GM19438 (cell line): Measurements from ENCODE around the gene KCNK15.

Experiments used
- ATAC-seq: cut with Tn5 transposase; IDR thresholded peaks from one replicate; pipeline ENCODE4 v1.9.1; 2021; ENCODE audit warnings: low read depth; ENCODE audit not compliant: unreplicated experiment

The KCNK15 gene

GRCh38 chr20:44714701-44715498 is 30.8 kb upstream of the KCNK15 start, which contains the start of gene CCN5:
Gene CCN5, plus strand, starts transcription at chr20:44715369. Its CDS starts 22 bp downstream, at chr20:44715391.
- no peak for ATAC-seq

GRCh38 chr20:44715499-44716308 is 30.0 kb upstream of the KCNK15 start:
- no peak for ATAC-seq

- ATAC-seq, result no peak
Measured at GRCh38 chr20:44716309-44717106, 29.2 kb upstream of the KCNK15 start.

- ATAC-seq, result no peak
Measured at GRCh38 chr20:44717986-44718385, 27.7 kb upstream of the KCNK15 start.

- ATAC-seq, result no peak
Measured at GRCh38 chr20:44719841-44720240, 25.8 kb upstream of the KCNK15 start.

DNA sequence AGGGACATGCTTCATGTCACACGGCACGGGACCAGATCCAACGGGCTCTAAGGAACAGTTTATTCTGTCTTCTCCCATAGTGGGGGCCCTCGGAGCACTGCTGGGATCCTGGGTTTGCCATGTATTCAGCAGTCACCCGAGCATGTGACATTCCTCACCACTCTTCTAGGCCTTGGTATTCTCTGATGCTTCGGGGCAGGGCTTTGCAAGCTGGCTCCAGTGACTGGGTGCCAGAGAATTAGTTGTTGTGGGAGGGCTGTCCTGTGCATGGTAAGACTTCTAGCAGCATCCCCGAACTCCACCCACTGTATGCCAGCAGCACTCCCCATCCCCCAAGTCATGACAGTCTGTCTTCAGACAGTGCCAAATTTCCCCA is 25.1 kb upstream of the KCNK15 start:
- ATAC-seq, result no peak

DNA sequence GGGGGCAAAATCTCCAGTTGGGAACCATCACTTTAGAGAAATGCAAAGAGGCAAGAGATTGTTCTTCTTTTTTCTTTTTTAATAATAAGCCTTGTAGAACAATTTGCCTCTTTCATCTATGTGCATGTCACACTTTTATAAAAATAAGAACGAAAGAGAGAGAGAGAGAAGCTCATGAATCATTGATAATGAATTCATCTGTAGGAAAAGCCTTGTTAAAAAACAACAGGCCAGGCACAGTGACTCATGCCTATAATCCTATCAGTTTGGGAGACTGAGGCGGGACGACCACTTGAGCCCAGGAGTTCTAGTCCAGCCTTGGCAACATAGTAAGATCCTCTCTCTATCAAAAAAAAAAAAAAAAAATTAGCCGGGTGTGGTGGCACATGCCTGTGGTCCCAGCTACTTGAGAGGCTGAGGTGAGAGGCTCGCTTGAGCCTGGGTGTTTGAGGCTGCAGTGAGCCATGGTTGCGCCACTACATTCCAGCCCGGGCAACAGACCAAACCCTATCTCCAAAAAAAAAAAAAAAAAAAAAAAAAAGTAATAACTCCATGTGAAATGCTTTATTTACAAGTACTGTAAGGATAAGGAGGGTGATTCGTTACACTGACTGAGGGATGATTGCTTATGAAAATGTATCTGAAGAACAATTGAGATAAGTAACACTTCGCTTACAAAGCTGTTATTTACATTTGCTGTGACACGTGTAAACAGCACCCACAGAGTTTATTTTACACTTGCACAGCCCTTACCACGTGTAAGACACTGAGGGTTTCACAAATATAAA is 24.5 kb upstream of the KCNK15 start:
- no peak for ATAC-seq

- ATAC-seq, result no peak
Measured at GRCh38 chr20:44721785-44722054, 23.9 kb upstream of the KCNK15 start.

- ATAC-seq, result no peak
Measured at GRCh38 chr20:44722990-44723389, 22.7 kb upstream of the KCNK15 start.

GRCh38 chr20:44723391-44723790 is 22.3 kb upstream of the KCNK15 start:
- no peak for ATAC-seq

- ATAC-seq, result no peak
Measured at GRCh38 chr20:44723798-44724362, 21.8 kb upstream of the KCNK15 start.

DNA sequence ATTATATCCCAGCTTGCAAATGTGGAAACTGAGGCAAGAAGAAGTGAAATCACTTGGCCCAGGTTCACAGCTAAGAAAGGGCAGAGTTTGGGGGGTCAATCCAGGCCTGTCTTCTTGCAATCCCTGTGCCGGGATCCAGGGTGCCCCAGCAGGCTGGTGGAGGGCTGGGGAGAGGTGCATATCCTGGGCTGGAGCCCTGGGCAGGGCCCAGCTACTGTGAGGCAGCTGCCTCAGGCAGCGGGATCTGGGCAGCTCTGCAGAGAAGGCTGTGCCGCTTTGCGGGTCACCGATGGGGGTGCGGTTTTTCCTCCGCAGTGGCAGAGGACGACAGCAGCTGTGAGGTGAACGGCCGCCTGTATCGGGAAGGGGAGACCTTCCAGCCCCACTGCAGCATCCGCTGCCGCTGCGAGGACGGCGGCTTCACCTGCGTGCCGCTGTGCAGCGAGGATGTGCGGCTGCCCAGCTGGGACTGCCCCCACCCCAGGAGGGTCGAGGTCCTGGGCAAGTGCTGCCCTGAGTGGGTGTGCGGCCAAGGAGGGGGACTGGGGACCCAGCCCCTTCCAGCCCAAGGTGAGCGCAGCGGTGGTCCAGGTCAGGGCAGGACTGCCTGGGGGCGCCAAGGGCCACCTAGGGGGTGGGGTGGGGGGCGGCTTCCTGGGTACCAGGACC is 21.1 kb upstream of the KCNK15 start:
- no peak for ATAC-seq

GRCh38 chr20:44725837-44726236 is 19.8 kb upstream of the KCNK15 start:
- no peak for ATAC-seq

DNA sequence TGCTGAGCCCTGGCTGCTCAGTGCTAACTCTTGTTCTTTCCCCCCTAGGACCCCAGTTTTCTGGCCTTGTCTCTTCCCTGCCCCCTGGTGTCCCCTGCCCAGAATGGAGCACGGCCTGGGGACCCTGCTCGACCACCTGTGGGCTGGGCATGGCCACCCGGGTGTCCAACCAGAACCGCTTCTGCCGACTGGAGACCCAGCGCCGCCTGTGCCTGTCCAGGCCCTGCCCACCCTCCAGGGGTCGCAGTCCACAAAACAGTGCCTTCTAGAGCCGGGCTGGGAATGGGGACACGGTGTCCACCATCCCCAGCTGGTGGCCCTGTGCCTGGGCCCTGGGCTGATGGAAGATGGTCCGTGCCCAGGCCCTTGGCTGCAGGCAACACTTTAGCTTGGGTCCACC is 18.6 kb upstream of the KCNK15 start:
- ATAC-seq, result no peak

DNA sequence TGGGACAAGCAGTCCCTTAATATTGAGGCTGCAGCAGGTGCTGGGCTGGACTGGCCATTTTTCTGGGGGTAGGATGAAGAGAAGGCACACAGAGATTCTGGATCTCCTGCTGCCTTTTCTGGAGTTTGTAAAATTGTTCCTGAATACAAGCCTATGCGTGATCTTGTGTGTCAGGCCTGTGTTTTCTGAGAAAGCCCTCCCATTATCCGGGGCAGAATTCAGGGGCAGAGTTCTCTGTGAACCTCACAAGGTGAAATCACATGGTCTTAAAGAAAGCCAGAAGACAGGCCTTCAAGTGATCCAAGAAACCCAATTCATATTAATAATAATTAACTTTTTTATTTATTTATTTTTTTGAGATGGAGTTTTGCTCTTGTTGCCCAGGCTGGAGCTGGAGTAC is 18.0 kb upstream of the KCNK15 start:
- ATAC-seq, result no peak

GRCh38 chr20:44728801-44729443 is 16.7 kb upstream of the KCNK15 start:
- no peak for ATAC-seq

DNA sequence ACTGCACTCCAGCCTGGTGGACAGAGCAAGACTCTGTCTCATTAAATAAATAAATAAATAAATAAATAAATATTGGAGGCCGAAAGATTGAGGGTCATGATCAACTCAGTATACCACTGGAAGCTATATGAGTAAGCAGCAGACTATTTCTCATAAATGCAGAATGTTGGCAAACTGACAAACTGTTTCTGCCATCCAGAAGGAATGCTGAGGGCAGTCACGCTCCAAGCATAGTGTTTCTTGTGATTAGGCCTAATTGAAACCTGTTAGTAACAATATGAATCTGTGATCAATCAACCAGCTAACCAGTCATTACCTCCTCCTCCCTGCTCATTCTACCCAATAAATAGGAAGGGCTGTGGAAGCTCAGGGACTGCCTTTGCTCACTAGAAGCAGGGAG is 15.2 kb upstream of the KCNK15 start:
- no peak for ATAC-seq

GRCh38 chr20:44731657-44732056 is 14.0 kb upstream of the KCNK15 start:
- no peak for ATAC-seq

DNA sequence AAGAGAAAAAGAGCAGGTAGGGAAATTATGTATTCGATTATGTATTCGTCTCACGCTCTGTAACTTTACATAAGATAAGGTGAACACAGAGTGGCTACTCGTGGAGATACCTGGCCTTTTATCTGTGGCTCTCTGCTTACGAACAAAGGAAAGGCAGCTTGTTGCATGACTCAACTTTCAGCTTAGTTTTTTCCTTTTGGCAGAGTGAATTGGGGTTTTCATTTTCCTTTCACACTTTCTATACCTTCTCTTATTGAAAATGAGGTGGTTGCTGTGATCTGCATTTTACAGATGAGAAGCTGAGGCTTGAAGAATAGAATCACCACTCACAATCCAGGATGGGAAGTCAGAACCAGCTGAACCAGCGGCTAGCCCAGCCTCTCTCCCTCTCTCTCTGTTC is 13.3 kb upstream of the KCNK15 start:
- ATAC-seq, result no peak
